HepG2 (cell line): ENCODE results near the gene ZMIZ2. TPM values are rescaled to one million over a fixed set of nuclear protein-coding genes. Genes with fewer than 3 reads are reported as not detected.

ENCODE experiments used
- AFF4 ChIP-seq: sonication (generic); formaldehyde crosslinking; IDR thresholded peaks from 2 replicates; pipeline ENCODE4 v1.4.0; 2020; ENCODE audit warnings: missing genetic modification reagents
- CSRNP2 ChIP-seq: sonication (generic); formaldehyde crosslinking; conservative IDR thresholded peaks from 2 replicates; pipeline ENCODE4 v1.8.0; 2022; ENCODE audit warnings: low read depth, missing genetic modification reagents
- DRAP1 ChIP-seq: IDR thresholded peaks from 2 replicates; pipeline ENCODE4 v1.6.1; 2016; ENCODE audit warnings: missing genetic modification reagents, missing compliant biosample characterization
- ETV5 ChIP-seq: IDR thresholded peaks from 2 replicates; pipeline ENCODE4 v1.6.1; 2018; ENCODE audit warnings: missing biosample characterization, missing genetic modification reagents, inconsistent platforms, borderline replicate concordance
- FOXK1 ChIP-seq: sonication (generic); formaldehyde crosslinking; IDR thresholded peaks from 2 replicates; pipeline ENCODE4 v1.4.0; 2020; ENCODE audit warnings: low read depth, missing genetic modification reagents, borderline replicate concordance
- MBD4 ChIP-seq: IDR thresholded peaks from 2 replicates; pipeline ENCODE4 v1.6.1; 2012; ENCODE audit warnings: low read length, inconsistent platforms, borderline replicate concordance
- NFKB2 ChIP-seq: sonication (generic); formaldehyde crosslinking; IDR thresholded peaks from 2 replicates; pipeline ENCODE4 v1.4.0; 2020; ENCODE audit warnings: missing genetic modification reagents, borderline replicate concordance
- NONO ChIP-seq, 2 experiments: fragments of 450-650 bp in 1 of 2; sonication (generic) in 1 of 2; formaldehyde crosslinking in 1 of 2; IDR thresholded peaks in 1 of 2; conservative IDR thresholded peaks in 1 of 2; 2 replicates each; pipeline versions ENCODE4 v1.6.1 to v1.8.0; 2017 to 2022; ENCODE audit warnings: mild to moderate bottlenecking in 1 of 2, missing genetic modification reagents in 1 of 2, moderate library complexity in 1 of 2
- PAXIP1 ChIP-seq: sonication (generic); formaldehyde crosslinking; conservative IDR thresholded peaks from 2 replicates; pipeline ENCODE4 v1.4.0; 2020; ENCODE audit warnings: mild to moderate bottlenecking, missing genetic modification reagents, moderate library complexity
- PLRG1 ChIP-seq: fragments of 450-650 bp; conservative IDR thresholded peaks from 2 replicates; pipeline ENCODE4 v1.6.1; 2016
- RBM22 ChIP-seq: fragments of 200-400 bp; formaldehyde crosslinking; optimal IDR thresholded peaks from 2 replicates; pipeline ENCODE3; 2017; ENCODE audit warnings: mild to moderate bottlenecking, low read length, moderate library complexity
- SRY ChIP-seq: sonication (generic); formaldehyde crosslinking; IDR thresholded peaks from 2 replicates; pipeline ENCODE4 v1.8.0; 2022; ENCODE audit warnings: mild to moderate bottlenecking, missing genetic modification reagents
- TCF12 ChIP-seq, 2 experiments: fragments of 450-650 bp in 1 of 2; sonication (generic) in 1 of 2; formaldehyde crosslinking in 1 of 2; IDR thresholded peaks; 2 replicates each; pipeline versions ENCODE4 v1.6.1 to v1.8.0; 2017 to 2022; ENCODE audit warnings: antibody characterized with exemption in 1 of 2, mild to moderate bottlenecking in 1 of 2, missing genetic modification reagents in 1 of 2, moderate library complexity in 1 of 2
- TFAP4 ChIP-seq: sonication (generic); IDR thresholded peaks from 2 replicates; pipeline ENCODE4 v1.6.1; 2016; ENCODE audit warnings: low read depth, borderline replicate concordance
- ZMYM2 ChIP-seq: sonication (generic); formaldehyde crosslinking; IDR thresholded peaks from 2 replicates; pipeline ENCODE4 v1.8.0; 2022; ENCODE audit warnings: mild to moderate bottlenecking, missing genetic modification reagents
- ZNF234 ChIP-seq: sonication (generic); formaldehyde crosslinking; conservative IDR thresholded peaks from 2 replicates; pipeline ENCODE4 v1.5.1; 2020; ENCODE audit warnings: mild to moderate bottlenecking, missing genetic modification reagents
- ZNF30 ChIP-seq: sonication (generic); formaldehyde crosslinking; IDR thresholded peaks from 2 replicates; pipeline ENCODE4 v1.5.0; 2020; ENCODE audit warnings: mild to moderate bottlenecking, missing genetic modification reagents
- ZNF781 ChIP-seq: sonication (generic); formaldehyde crosslinking; IDR thresholded peaks from 2 replicates; pipeline ENCODE4 v1.5.1; 2020; ENCODE audit warnings: borderline replicate concordance, mild to moderate bottlenecking, missing genetic modification reagents; ENCODE audit errors: not compliant biosample characterization
- ZNF878 ChIP-seq: sonication (generic); formaldehyde crosslinking; IDR thresholded peaks from 2 replicates; pipeline ENCODE4 v1.8.1; 2023; ENCODE audit warnings: mild to moderate bottlenecking, missing genetic modification reagents, moderate library complexity
- polyA plus RNA-seq, 8 experiments: library from polyadenylated mRNA; depleted of rRNA in 3 of 8; stranded (reverse) in 7 of 8; unstranded in 1 of 8; fragments of >200 nt; fragmentation: Illumina TruSeq in 4 of 8; extraction: Trizol in 4 of 8; gene quantifications; 2 replicates each; pipeline versions ENCODE4 v1.2.1 to v1.2.3, GENCODE V29; 2011 to 2016; ENCODE audit warnings: low read depth in 4 of 8, missing spikeins in 1 of 8, mixed read lengths in 1 of 8; ENCODE audit not compliant: insufficient read depth in 1 of 8
- total RNA-seq, 5 experiments: library from RNA; depleted of rRNA; stranded (reverse); fragments of >200 nt; fragmentation: Illumina TruSeq; extraction: Trizol; gene quantifications; 2 replicates each; pipeline ENCODE4 v1.2.3, GENCODE V29; 2016; ENCODE audit warnings: low read depth in 1 of 5

ZMIZ2 gene
- total and polyA plus RNA-seq, 2 of the 13 experiments (the other 11 are each of a cell fraction or from before 2014, with no cell fraction given) = 4.9 to 7.9 TPM

GRCh38 chr7:44802418-44803025 lies 53.9 kb downstream of the ZMIZ2 start (continued):
- peak; percentile 93 for TF ChIP-seq RBM22
- no peak for TF ChIP-seq ZNF878
- no peak for TF ChIP-seq TFAP4
- no peak for TF ChIP-seq SRY
- no peak for TF ChIP-seq CSRNP2 (CRISPR knock-in tag)
- no peak for TF ChIP-seq NFKB2
- no peak for TF ChIP-seq ZNF30 (CRISPR knock-in tag)
- TF ChIP-seq ZNF781 (CRISPR knock-in tag) = peak; percentile 52
- peak; percentile 47; the same call in 1 of the 2 replicates for TF ChIP-seq MBD4
- TF ChIP-seq PLRG1 = no peak
- TF ChIP-seq TCF12 (IDR thresholded peaks at IDR 0.05) = no peak
- no peak for TF ChIP-seq TCF12 (CRISPR knock-in tag; IDR thresholded peaks at IDR 0.05)
- no peak for TF ChIP-seq DRAP1 (CRISPR knock-in tag)
- TF ChIP-seq ZMYM2 = no peak
- no peak for TF ChIP-seq ZNF234 (CRISPR knock-in tag)
- no peak for TF ChIP-seq FOXK1 (CRISPR knock-in tag)
- TF ChIP-seq ETV5 = no peak
- TF ChIP-seq PAXIP1 (CRISPR knock-in tag) = no peak
- no peak for TF ChIP-seq NONO (IDR thresholded peaks at IDR 0.05)
- TF ChIP-seq NONO (CRISPR knock-in tag; conservative IDR thresholded peaks at IDR 0.05) = 0 out of 2 replicates have a peak, but pooled peaks have one; percentile 23
- TF ChIP-seq AFF4 (CRISPR knock-in tag) = no peak
